GM04504 (cell line): Measurements from ENCODE around the gene ACTG1.

ENCODE experiments used
- DNase-seq: peaks from one replicate; pipeline ENCODE4 v3.0.0-alpha.2; 2012; ENCODE audit warnings: low read depth

The ACTG1 gene

GRCh38 chr17:81512562-81513371 is at the start of gene ACTG1:
Gene ACTG1, minus strand, starts transcription at chr17:81512799. Its CDS starts 445 bp downstream, at chr17:81512354.
- peak; percentile 90 for DNase-seq

- DNase-seq = no peak
Observed at GRCh38 chr17:81561494-81561885, 48.9 kb upstream of the ACTG1 start.

DNA sequence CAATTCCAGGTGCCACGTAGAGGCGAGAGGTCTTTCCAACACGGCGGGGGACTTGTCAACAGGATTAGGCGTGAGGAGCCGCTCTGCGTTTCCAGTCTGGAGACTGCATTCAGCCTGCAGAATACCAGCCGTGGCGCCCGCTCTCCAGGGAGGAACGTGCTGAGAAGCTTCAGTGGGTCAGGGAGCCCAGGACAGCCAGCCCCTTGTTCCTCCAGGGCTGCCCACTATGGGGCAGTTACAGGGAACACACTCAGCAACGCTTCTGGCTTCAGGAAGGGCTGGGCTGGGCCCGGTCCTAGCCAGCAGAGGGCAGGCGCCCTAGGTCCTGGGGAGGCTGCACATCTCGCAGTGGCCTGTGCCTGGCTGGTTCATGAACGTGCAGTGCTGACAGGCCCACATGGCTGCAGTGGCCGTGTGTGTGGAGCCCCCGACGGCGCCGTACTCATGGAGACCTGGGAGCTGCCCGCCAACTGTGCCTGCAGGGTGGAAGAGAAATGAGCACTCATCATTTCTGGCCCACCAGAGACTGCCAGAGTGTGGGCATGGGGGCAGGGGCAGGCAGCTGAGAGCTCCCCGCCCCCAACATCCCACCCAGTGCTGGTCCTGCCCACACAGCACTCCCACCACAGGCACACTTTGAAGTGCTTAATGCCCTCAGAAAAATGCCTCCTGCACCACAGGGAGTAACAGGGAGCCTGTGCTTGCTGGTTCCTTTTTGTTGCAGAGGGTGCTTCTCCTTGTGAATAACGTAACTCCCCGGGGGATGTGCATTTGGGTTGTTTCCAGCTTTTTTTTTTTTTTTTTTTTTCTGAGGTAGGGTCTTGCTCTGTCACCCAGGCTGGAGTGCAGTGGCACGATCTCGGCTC is 46.6 kb upstream of the ACTG1 start:
- DNase-seq = no peak

GRCh38 chr17:81558115-81558468 is 45.5 kb upstream of the ACTG1 start:
- no peak for DNase-seq

DNA sequence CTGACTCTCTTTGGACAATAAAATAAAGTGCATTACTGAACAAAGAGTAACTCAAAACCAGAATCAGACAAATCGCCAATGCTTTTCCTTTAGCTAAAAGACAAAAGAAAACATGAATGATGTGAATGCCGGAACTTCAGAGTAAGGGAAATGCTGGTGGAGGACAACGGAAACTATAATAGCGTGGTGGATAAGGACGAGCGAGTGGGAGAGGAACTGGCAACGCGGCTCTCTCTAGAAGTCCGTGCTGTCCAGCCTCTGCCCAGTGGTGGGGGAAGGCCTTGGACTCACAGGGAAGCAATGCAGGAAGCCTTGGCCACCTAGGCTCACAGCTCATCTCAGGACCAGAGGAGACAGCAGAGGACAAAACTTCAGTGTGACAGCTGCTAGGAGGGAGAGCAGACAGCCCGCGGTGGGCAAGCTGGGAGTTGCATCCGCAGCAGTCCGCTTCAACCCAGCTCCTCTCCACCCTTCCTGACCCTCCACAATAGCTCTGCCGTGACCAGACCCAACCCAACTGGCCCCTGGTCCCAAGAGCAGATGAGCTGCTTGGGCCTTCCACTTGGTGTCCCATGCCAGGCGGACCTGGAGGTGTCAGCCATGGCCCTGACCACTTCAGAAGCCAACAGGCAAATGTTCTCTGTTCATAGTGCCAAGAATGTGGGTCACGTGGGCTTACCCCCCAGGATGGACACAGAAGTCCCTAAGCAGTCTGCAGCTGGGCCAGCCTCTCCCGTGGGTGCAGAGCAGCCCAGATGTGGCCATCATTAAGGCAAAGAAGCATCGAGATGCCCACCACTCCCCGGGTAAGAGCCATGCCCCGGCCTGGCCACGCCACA is 44.9 kb upstream of the ACTG1 start:
- no peak for DNase-seq

GRCh38 chr17:81556863-81557262 is 44.3 kb upstream of the ACTG1 start:
- DNase-seq = no peak

- DNase-seq = no peak
Observed at GRCh38 chr17:81556175-81556691, 43.6 kb upstream of the ACTG1 start.

DNA sequence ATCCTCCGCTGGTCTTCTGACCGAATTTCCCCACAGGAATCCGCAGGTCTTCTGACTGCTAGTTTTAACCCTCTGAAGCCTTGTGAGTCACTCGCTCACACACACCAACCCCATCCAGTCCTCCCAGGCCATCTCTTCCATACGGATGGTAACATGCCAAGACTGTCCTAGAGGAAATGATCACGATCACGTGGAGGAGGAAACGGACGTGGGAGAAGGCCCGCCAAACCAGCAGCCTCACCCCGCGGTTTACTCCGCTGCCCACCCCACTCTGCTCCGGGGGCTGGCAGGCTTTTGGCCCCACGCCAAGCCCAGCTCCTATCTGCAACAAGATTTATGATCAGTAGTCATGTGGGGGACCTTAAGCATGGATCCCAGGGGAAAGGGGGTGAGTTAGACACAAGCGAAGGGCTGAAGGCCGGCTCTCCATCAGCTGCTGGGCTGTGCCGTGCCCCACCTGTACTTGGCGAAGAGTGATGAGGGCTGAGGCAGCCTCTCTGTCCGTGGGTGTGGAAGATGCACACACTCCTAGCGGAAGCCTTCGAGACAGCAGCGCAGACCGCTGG is 41.1 kb upstream of the ACTG1 start:
- DNase-seq = peak; percentile 92

- DNase-seq = no peak
Observed at GRCh38 chr17:81553018-81553615, 40.5 kb upstream of the ACTG1 start.

GRCh38 chr17:81552244-81553017 is 39.8 kb upstream of the ACTG1 start, which contains the start of gene FAAP100:
Gene FAAP100, minus strand, starts transcription at chr17:81552353. Its CDS starts 23 bp downstream, at chr17:81552330.
- peak; percentile 56 for DNase-seq

DNA sequence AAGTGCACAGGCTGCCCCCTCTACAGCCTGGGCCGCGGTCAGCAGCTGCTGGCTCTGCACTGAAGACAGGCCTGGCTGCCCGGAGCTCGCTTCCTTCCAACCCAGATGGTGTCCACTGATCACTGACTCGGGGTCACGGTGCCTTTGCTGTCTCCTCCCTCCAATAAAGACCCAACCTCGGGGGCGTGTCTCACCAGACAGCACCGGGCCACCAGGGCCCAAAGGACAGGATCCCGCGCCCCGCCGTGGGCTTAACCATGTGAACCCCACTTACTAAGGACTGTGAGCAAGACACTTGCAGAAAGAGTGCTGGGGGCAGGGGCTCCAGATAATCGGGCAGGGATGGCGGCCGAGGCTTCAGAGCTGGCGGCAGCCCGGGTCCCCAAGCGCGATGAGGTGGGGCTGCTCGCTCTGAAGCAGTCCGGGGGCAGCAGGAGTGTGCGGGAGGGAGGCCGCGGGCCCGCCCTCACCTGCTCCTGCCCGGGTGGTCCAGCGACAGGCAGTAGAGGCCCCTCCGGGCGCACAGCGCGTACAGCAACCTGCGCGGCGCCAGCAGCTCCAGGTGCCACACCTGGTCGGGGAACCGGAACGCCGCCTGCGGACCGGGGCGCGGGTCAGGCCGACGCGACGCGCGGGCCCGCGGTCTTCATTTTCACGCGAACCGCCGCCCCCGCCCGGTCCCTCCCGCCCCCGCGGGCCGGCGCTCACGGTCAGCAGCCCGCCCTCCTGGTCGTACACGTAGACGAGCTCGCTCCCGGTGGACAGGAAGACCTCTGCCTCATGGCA is 39.1 kb upstream of the ACTG1 start:
- no peak for DNase-seq

DNA sequence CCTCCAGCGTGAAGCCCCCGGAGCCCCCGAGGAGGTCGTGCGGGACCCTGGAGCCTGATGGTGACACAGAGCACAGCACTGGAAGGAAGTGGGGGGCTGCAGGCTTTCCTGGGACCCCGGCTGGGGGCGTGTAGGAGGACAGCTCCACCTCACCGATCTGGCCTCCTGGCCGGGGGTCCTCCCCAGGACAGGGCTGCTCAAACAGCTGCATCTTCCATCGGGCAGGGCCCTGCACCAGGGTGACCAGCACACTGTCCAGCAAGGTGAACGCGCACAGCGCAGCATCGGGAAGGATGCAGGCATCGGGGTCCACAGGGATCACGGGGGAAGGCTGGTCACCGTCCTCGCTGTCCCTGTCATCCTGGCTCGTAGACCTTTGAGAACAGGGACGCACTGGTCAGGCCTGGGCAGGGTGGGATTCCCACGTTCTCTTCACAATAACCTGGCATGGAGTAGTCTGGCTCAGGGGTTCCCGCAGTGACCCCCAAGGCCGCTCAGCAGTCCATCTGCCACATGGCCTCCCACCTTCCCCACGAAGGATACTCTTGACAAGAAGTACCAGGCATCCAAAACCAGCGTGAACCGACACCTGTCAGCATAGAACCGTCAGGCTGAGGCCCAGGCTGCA is 38.3 kb upstream of the ACTG1 start:
- DNase-seq = no peak

- no peak for DNase-seq
Observed at GRCh38 chr17:81550285-81550684, 37.7 kb upstream of the ACTG1 start.

DNA sequence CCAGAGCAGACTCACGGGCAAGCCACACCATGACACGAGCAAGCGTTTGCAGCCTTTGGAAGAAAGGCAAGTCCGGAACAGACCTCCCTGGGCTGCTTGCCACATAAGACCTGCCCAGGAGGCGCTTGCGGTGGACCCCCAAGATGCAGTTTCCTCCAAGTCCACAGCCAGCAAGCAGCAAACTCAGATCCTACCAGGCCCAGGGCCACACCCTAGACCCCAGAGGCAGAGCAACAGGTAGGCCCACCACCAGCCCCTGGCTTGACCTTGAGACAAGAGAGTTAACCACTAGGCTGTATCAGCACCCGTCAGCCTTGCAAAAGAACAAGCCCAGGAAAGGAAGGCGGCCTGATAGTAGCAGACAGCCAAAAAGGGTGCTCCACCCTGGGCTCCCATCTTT is 37.2 kb upstream of the ACTG1 start:
- no peak for DNase-seq

DNA sequence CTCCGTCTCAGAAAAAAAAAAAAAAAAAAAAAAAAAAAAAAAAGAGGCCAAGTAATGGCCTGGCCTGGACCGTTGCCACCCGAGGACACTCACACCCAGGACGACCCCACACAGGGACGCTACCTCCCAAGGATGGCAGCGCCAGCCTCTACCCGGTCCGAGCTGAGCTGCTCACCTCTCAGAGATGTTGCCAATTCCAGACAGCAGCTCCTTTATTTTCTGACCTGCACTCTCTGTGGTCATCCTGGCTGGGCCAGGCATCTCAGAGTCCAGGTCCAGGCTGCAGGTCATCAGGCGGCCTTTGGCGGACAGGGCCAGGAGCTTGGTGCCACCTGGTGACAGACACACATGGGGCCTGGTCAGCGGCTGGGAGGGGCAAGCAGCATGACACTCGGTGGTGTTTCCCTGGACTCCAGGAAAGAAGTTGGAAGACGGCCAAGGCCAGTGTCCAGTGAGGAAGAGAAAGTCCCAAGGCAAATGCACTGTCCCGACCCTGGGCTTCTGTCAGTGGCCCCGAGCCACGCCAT is 36.5 kb upstream of the ACTG1 start:
- DNase-seq = no peak

DNA sequence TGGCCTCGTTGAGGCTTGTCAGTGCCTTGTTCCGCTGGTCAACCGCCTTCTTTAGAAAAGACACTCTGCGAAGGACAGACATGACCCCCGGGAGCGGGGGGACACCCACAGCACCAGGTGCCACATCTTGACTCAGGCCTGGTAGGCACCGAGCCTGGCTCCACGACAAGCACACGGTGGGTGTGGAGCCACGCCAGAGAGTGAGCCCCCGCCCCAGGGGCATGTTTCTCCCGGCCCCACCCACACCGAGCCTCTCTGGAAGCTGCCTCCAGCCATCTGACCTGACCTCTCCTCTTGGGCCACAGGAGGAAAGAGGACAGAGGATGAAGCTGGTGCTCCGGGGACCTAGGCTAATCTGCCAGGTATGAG is 35.0 kb upstream of the ACTG1 start:
- no peak for DNase-seq

DNA sequence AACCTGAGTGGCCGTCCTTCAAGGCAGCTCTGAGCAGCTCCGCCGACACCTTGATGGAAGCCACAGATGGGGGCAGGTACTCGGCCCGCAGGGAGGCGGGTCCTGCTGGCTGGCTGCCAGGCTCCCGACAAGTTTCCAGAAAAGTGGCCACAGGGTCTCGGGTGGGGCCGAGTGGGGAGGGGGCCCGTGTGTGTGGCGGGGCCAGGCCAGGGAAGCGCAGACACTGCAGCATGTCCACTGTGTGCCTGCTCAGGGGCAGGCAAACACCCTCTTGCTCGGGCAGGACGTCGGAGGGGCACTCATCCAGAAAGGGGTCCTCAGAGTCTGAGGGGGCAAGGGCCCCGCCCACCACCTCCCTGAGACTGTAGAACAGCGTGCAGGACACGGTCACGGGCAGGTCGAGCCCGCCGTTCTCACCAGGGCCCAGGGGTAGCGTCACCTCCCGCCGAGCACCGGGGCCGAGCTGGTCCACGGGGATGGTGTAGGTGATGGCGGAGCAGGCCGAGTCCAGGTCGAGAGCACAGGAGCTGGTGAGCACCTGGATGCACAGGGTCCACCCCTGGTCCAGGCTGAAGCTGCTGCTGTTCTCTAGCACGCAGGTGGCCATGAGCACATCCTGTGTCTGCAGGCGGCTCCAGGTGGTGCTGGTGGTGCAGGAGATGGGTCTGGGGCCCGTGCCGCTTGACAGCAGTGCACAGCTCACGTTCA is 34.5 kb upstream of the ACTG1 start:
- DNase-seq = no peak
